Thyroid gland (tissue), 4 donors: Measurements from ENCODE around the gene PPP2R2C.

Source experiments
- POLR2A ChIP-seq, 2 donors: fragments of 450-650 bp; IDR thresholded peaks; one replicate each; pipeline ENCODE4 v1.6.1; 2017; ENCODE audit warnings: antibody characterized with exemption in 2 of 2, mild to moderate bottlenecking in 2 of 2, moderate library complexity in 1 of 2
- TF ChIP-seq, protein P1 (sequence below), 6 experiments: fragments of 200-600 bp in 3 of 6; fragments of 450-650 bp in 3 of 6; sonication (generic) in 3 of 6; IDR thresholded peaks; one replicate each; pipeline ENCODE4 v1.5.1; 2016 to 2019; ENCODE audit warnings: antibody characterized with exemption in 6 of 6, mild to moderate bottlenecking in 2 of 6, inconsistent platforms in 1 of 6, moderate library complexity in 1 of 6

DNA sequence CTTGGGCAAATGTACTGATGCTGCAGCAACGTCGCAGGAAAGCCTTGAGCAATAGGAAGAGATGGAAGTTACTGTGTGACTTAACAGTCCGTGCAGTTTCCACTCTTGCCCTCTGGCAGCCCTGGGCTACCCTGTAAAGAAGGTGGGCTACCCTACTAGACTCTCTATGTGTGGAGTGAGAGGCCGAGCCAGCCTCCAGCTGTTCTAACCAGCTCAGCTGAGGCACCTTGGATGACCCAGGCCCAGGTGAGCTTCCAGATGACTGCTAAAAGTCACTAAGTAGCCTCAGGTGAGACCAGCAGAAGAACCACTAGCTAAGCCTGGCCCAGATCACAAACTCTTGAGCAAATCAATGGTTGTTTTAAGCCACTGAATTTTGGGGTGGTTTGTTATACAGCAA lies 34.9 kb upstream of the PPP2R2C start:
- TF ChIP-seq, protein P1, sequence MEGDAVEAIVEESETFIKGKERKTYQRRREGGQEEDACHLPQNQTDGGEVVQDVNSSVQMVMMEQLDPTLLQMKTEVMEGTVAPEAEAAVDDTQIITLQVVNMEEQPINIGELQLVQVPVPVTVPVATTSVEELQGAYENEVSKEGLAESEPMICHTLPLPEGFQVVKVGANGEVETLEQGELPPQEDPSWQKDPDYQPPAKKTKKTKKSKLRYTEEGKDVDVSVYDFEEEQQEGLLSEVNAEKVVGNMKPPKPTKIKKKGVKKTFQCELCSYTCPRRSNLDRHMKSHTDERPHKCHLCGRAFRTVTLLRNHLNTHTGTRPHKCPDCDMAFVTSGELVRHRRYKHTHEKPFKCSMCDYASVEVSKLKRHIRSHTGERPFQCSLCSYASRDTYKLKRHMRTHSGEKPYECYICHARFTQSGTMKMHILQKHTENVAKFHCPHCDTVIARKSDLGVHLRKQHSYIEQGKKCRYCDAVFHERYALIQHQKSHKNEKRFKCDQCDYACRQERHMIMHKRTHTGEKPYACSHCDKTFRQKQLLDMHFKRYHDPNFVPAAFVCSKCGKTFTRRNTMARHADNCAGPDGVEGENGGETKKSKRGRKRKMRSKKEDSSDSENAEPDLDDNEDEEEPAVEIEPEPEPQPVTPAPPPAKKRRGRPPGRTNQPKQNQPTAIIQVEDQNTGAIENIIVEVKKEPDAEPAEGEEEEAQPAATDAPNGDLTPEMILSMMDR (IDR thresholded peaks at IDR 0.05) = no peak
- no peak for TF ChIP-seq POLR2A (IDR thresholded peaks at IDR 0.05)
